ENCODE results near the gene FAXDC2. TPM values are rescaled to one million over a fixed set of nuclear protein-coding genes. Genes with fewer than 3 reads are reported as not detected.
"Not testable (repeated sequence)": the region's sequence is repeated elsewhere in the genome, so short reads cannot be mapped to it uniquely, and the experiment has no call there.

Gene FAXDC2
- total RNA-seq, 2 donors from 2014 or later, result 8.0 to 10.9 TPM

DNA sequence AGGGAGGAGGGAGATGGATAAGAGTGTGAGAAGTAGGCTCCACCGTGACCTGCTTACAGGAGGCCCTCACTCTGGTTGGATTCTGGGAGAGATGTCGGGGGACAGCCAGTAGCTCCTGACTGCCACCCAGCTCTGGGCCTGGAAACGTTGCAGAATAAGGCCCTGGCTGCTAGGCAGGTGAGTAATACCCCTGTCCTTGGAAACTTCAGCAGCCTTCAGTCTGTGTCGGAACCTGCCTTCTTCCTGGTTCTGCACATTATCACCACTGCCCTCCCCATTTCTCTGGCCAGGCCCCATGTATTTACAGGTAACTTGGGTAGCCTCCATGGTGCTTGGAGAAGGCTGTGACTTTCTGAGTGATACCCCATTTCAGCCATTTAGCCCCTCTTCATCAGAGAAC, 26.8 kb downstream of the FAXDC2 start:
- Histone ChIP-seq H3K9me3 (no peaks in the 10 kb centered on the region), H3K4me1 (peaks cover 4% of the 10 kb centered on the region), H3K27me3 (no peaks in the 10 kb centered on the region), H3K4me3 (no peak overlapping the region), H3K36me3 (replicated peaks in 1 of 2; ENCODE audit: insufficient read depth in 1 of 2, low read depth in 2 of 2) (peaks cover 0 to 6% of the 10 kb centered on the region in 2 donors), H3K27ac (no peak overlapping the region)
- 50 to 66% methylated on average over 4 of the region's 4 CpGs for WGBS, 2 donors
- ATAC-seq, result no peak
- TF ChIP-seq POLR2A (IDR thresholded peaks at IDR 0.05) (no peak), CTCF (IDR thresholded peaks at IDR 0.05) (no peak)
- intact Hi-C loops (cut with DNase I), result no loop called here
- peak in 1 of 4 donors; percentile 7 for DNase-seq

GRCh38 chr5:154822896-154823295, 27.5 kb downstream of the FAXDC2 start:
- H3K4me1 ChIP-seq; H3K4me3 ChIP-seq; H3K27me3 ChIP-seq; H3K9me3 ChIP-seq; DNase-seq; intact Hi-C loops (cut with DNase I); ATAC-seq; H3K36me3 ChIP-seq (replicated peaks in 1 of 2; ENCODE audit: insufficient read depth in 1 of 2, low read depth in 2 of 2): not testable (repeated sequence)
- peak overlapping the region in 1 of 4 donors; percentile 9 for H3K27ac ChIP-seq
- WGBS, 2 donors, result 85 to 89% methylated on average over 5 of the region's 5 CpGs

GRCh38 chr5:154820383-154820782, 30.0 kb downstream of the FAXDC2 start:
- Histone ChIP-seq H3K27ac (no peak overlapping the region), H3K4me3 (no peak overlapping the region), H3K9me3 (no peaks in the 10 kb centered on the region), H3K4me1 (peaks cover 4% of the 10 kb centered on the region), H3K27me3 (no peaks in the 10 kb centered on the region), H3K36me3 (replicated peaks in 1 of 2; ENCODE audit: insufficient read depth in 1 of 2, low read depth in 2 of 2) (peaks cover 2 to 18% of the 10 kb centered on the region in 2 donors)
- TF ChIP-seq CTCF (IDR thresholded peaks at IDR 0.05) (no peak), POLR2A (IDR thresholded peaks at IDR 0.05) (no peak)
- no peak for DNase-seq
- ATAC-seq, result no peak
- WGBS, 2 donors, result 84 to 91% methylated on average over 5 of the region's 5 CpGs
- intact Hi-C loops (cut with DNase I), result no loop called here

DNA sequence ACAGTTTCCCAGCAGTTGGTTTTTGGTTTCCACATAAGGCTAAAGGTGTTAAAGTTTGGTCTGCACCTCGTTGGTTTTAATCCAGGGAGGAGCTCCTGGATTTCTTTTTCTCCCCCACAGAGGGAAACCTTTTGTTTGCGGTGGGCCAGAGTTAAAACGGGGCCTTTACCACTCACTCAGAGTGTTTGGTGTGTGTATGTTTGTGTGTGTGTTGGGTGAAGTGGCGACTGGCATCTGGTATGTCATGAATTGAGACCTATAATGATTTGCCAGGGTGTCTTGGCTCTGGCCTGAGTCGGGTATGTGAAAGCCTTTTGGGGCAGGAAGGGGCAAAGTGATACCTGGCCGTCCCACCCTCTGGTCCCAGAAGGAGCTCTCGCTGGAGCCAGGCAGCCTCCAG, 30.9 kb downstream of the FAXDC2 start:
- H3K9me3 ChIP-seq, result no peaks in the 10 kb centered on the region
- H3K27me3 ChIP-seq, result no peaks in the 10 kb centered on the region
- WGBS, 2 donors, result 79% methylated on average over 7 of the region's 7 CpGs
- peaks cover 7 to 24% of the 10 kb centered on the region in 2 donors for H3K36me3 ChIP-seq (replicated peaks in 1 of 2; ENCODE audit: insufficient read depth in 1 of 2, low read depth in 2 of 2)
- H3K4me3 ChIP-seq, result no peak overlapping the region
- no peak for DNase-seq
- TF ChIP-seq POLR2A (IDR thresholded peaks at IDR 0.05), result no peak
- no peak for TF ChIP-seq CTCF (IDR thresholded peaks at IDR 0.05)
- H3K4me1 ChIP-seq, result peaks cover 4% of the 10 kb centered on the region
- no peak for ATAC-seq
- no peak overlapping the region for H3K27ac ChIP-seq
- intact Hi-C loops (cut with DNase I), result no loop called here

DNA sequence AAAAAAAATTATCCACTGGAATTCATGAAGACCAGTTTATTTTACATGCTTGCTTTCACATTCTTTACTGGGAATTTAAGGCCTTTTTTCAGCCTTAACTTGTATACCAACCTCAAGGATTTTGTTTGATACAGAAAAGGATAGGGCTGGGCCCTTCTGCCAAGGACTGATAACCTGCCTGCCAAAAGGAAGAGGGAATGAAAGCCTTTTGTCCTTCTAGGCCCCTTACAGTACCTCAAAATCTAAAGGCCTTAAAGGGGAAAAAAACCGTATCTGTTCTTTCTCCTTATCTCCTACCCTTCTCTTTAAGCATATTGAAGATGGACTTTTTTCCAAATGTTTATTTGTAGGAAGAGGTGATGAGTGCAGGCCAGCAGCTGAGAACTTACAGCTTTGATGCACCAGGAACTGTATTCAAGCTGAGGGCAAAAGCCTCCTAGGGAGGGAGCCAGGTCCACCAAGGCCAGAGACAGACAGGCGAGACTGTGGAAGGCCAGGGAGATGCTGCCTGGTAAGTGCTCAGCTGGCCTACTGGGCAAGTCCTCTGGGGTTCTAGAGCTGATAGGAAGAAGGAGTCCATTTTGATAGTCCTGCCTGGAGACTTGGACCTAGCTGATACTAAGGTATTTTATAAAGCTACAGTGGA, 31.8 kb downstream of the FAXDC2 start:
- Histone ChIP-seq H3K4me1 (peaks cover 4% of the 10 kb centered on the region), H3K4me3 (no peak overlapping the region), H3K36me3 (replicated peaks in 1 of 2; ENCODE audit: insufficient read depth in 1 of 2, low read depth in 2 of 2) (peaks cover 7 to 31% of the 10 kb centered on the region in 2 donors), H3K9me3 (no peaks in the 10 kb centered on the region), H3K27me3 (no peaks in the 10 kb centered on the region), H3K27ac (no peak overlapping the region)
- intact Hi-C loops (cut with DNase I), result no loop called here
- no peak for TF ChIP-seq POLR2A (IDR thresholded peaks at IDR 0.05)
- TF ChIP-seq CTCF (IDR thresholded peaks at IDR 0.05), result no peak
- 69 to 90% methylated on average over 2 of the region's 2 CpGs for WGBS, 2 donors
- no peak for DNase-seq
- ATAC-seq, result no peak

All from body of pancreas (tissue), 4 donors.